HG03139 (cell line): ENCODE measurements around the gene GRXCR1.

Experiments
- ATAC-seq: cut with Tn5 transposase; IDR thresholded peaks from one replicate; pipeline ENCODE4 v1.9.1; 2021; ENCODE audit not compliant: unreplicated experiment

GRXCR1 gene

GRCh38 chr4:42892413-42892812, at the start of gene GRXCR1:
Gene GRXCR1 (plus strand): TSS chr4:42892713. CDS start chr4:42893267, 554 bp downstream.
- no peak for ATAC-seq

- ATAC-seq, result no peak
Observed at GRCh38 chr4:42843694-42844093, 48.8 kb upstream of the GRXCR1 start.

DNA sequence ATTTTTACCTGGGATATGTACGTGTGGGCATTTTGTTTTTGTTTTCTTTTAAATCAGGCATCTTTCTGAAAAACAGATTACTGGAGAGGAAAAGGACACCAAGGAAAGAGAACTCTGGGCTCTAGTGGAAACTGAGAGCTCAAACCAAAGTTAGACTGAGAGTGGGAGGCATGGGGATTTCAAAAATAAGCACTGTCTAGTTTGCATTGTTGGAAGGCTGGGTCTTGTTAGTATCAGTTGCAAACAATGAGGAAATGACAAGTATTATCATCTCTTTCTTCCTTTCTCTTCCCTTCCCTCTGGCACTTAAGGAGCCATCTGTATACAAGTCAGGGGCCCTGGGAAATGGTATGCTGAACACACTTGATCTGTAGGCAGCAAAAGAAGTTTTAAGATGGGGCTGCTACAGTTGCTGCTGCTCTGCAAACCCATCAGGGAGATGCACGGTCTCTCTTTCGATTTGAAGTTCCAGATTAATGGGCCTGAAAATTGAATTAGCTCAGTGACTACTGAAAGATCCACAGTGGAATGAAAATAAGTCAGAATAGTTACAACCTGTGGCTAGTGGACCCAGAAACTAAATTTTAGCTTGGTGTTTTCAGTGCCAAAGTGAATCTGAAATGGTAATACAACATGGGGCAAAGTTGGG, 48.0 kb upstream of the GRXCR1 start:
- ATAC-seq, result no peak

- ATAC-seq, result no peak
Observed at GRCh38 chr4:42845586-42845985, 46.9 kb upstream of the GRXCR1 start.

GRCh38 chr4:42855779-42856178, 36.7 kb upstream of the GRXCR1 start:
- ATAC-seq, result no peak

GRCh38 chr4:42865572-42866189, 26.8 kb upstream of the GRXCR1 start:
- no peak for ATAC-seq

GRCh38 chr4:42871261-42871660, 21.3 kb upstream of the GRXCR1 start:
- no peak for ATAC-seq

GRCh38 chr4:42871671-42872290, 20.7 kb upstream of the GRXCR1 start:
- no peak for ATAC-seq

GRCh38 chr4:42878863-42879262, 13.7 kb upstream of the GRXCR1 start:
- no peak for ATAC-seq

DNA sequence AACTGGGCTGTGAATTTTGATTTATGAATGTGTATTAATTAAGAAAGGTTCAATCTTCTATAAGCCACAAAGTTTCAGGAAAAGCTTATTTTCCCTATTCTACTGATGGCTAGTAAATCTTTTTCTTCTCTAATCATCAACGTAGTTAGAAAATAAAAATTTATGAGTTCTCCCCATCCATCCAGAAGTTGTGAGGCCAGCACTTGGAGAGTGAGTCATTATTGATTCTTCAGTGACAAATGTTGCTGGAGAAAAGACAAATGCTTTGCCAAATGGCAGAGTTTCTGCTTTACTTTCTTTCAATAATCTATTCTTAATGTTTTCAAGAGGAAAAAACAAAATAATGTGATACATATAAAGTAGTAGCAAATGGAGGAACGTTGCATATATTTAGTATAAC, 11.3 kb upstream of the GRXCR1 start:
- ATAC-seq, result no peak

DNA sequence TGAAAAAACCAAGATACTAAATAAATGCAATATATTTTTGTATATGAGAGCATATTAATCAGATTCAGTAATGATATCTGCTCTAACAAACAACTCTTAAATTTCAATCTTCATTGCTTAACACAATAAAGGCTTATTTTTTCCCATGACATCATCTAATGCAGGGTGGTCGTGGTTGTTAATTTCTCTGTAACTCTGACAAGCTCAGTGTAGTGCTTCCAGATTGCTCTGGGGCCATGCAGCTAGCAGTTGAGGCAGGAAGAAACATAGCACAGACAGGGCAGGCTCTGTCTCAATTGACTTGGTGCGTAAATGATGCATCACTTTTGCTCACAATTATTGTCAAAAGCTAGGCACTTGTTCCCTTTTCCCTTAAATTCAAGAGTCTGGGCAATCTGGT, 869 bp upstream of the GRXCR1 start:
- ATAC-seq, result no peak

GRCh38 chr4:42895452-42895851, 2.9 kb downstream of the GRXCR1 start:
- no peak for ATAC-seq

DNA sequence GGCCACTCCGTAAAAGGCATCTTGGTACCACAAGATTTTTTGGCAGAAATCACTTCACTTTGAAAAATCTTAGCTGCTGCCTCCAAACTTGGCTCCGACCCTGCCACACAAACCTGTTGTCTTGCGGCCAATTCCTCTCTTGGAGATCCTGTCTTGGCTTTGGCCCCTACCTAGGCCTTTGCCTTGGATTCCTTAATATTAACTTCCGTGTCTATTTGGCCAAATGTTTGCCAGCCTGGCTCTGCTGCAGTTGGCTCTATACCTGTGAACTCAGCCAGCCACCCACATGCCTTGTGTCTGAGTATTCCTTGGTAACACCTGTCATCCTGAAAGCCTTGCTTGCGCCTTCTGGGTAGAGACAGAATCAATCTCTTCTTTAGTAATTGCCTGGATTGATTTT, 12.5 kb downstream of the GRXCR1 start:
- no peak for ATAC-seq

GRCh38 chr4:42905591-42905990, 13.1 kb downstream of the GRXCR1 start:
- ATAC-seq, result no peak

- no peak for ATAC-seq
Observed at GRCh38 chr4:42906341-42906740, 13.8 kb downstream of the GRXCR1 start.

DNA sequence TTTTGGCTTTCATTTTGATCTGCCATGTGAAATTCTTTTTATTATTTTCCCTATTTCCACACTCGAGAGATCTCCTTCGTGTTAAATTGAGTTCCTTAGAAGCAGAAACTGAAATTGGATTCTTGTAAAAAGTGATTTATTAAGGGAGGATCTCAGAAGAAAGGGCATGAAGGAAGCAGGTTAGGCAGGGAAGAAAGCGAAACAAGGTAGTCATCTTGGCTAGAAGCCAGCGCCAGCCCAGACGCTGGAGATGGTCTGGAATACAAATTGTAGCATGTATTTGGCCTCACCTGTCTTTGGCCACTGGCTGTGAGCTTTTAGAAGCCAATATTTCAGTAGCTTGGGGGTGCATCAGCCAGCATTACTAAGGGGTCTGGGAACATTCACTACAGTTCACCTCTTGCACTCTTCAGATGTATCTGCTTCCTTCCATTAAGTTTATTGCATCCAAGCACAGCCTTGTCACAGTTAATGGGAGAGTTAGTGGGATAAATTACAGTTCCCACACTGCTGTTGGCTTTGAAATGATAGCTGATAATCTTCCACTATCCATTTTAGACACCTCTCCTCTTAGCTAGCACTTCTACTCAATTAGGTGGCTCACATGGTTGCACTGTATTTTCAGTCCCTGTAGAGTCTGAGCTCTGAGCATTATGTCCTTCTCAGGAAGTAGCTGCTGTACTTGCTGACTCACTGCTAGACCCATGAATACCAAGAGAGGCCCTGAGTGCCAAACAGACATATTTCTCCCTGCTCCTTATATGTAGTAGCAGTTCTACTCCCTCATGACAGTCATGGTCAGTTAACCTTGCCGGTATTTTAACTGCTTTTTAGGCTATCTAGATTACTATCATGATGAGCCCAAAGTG, 14.6 kb downstream of the GRXCR1 start:
- no peak for ATAC-seq

DNA sequence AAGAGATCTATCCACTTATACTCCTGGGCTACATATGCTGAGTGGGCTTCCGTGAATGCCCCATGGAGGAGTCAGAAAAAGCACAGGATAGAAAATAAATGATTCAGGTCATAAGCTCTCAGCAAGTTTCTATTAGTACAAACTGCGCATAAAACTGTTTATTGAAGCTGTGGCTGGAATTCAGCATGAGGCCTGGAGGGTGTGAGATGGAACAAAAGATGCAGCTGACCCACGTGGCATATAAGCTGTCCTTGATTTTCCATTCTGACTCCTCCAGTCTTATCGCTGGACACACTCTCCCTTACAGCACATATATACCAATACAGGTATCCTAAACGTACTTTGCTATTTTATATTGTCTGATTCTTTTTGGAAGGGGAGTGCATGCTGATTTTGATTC, 17.9 kb downstream of the GRXCR1 start:
- no peak for ATAC-seq

DNA sequence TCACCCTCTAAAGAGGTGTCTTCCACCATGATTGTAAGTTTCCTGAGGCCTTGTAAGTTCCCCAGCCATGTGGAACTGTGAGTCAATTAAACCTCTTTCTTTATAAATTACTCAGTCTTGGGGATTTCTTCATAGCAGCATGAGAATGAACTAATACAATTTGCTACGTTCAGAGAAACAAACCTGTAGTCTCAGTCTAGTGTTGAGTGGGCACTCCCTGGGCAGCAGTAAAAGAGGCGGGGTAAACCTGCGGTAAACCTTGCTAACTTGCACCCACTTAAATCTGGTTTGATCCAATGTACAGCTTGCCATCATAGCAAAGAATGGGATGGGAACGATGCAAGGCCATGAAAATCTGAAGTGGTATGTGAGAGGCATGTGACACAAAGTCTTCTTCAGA, 22.4 kb downstream of the GRXCR1 start:
- ATAC-seq, result no peak

DNA sequence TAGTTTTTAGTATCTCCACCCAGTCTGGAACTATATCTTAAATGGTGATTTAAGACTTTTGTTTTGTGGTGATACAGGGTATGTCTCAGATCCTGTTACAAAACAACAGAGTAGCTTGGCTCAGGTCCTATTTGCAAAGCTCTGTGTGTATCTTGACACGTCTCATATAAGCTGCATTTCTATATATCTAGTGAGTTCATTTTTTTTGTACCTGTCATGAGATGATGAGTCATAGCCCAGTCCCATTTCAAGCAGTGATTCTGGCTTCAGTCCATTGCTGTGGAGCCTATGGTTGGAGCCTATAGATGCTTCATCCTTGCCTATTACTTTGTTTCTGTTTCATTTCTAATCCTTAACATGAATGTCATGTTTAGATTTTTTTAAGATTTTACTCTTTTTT, 23.0 kb downstream of the GRXCR1 start:
- ATAC-seq, result no peak

DNA sequence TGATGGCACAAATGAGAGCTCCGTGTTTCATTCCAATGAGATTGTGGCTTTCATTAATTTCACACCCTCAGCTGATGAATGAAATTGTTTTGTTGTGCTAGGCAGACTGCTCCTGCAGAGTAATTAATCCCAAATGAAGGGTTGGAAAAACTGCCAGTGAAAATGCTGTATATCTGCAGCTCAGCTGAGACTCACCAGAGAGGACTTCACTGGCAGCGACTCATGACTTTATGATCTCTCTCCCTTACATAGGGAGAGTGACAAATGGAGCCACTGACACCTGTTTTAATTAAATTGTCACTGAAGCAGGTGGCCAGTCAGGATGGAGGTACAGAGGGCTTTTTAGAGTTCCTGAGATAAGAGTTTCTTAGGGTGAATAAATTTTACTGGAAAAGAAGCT, 24.8 kb downstream of the GRXCR1 start:
- no peak for ATAC-seq

GRCh38 chr4:42923431-42923830, 30.9 kb downstream of the GRXCR1 start:
- no peak for ATAC-seq

DNA sequence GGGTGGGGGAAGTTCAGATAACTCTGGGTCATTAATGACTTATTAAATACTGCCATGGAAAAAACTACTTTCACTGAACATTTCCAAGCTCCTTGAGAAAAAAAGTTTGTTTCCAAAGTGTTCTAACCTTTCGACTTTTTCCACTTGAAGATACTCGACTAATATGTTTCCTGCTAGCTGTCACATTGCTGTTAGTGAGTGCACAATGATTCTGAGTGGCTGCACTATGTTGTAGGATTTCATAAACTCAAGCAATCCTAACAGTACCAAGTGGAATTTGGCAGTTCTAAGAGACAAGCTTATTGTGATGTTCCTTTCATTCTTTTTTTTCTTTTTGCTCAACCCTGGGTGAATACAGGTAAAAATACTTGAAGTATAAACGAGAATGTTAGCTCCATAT, 33.4 kb downstream of the GRXCR1 start:
- ATAC-seq, result no peak
